ENCODE data around the gene LMOD1.
A peak's percentile ranks its signal among the peaks of the same experiment; 100 is the strongest.

Gene LMOD1

GRCh38 chr1:201912832-201913231 lies 33.5 kb downstream of the LMOD1 start:
- no peak overlapping the region for H3K27ac ChIP-seq
- DNase-seq (ENCODE audit: low spot score) = no peak
- CTCF ChIA-PET = interaction anchor here (0.7 to 2.8 kb wide), 2 partner anchors 17 to 31 kb away, joined by 4 to 18 read pairs; no protein-coding TSS in a partner anchor
- POLR2A ChIA-PET (ENCODE audit: low non-redundant PET) = no interaction called here
- no peak for TF ChIP-seq CTCF (conservative IDR thresholded peaks at IDR 0.05; ENCODE audit: low read depth)

GRCh38 chr1:201911826-201912571 lies 34.3 kb downstream of the LMOD1 start:
- CTCF ChIA-PET = interaction anchor here (2.8 kb wide), 1 partner anchor 16 kb away, joined by 18 read pairs; no protein-coding TSS in a partner anchor
- no peak for TF ChIP-seq CTCF (conservative IDR thresholded peaks at IDR 0.05; ENCODE audit: low read depth)
- DNase-seq (ENCODE audit: low spot score) = no peak
- no peak overlapping the region for H3K27ac ChIP-seq
- POLR2A ChIA-PET (ENCODE audit: low non-redundant PET) = no interaction called here

GRCh38 chr1:201907621-201908020 lies 38.7 kb downstream of the LMOD1 start:
- DNase-seq (ENCODE audit: low spot score) = no peak
- TF ChIP-seq CTCF (conservative IDR thresholded peaks at IDR 0.05; ENCODE audit: low read depth) = no peak
- H3K27ac ChIP-seq = no peak overlapping the region
- ChIA-PET CTCF (interaction anchor here (0.5 to 2.9 kb wide), 3 partner anchors 12 to 221 kb away, joined by 3 to 18 read pairs (median 4); no protein-coding TSS in a partner anchor), POLR2A (ENCODE audit: low non-redundant PET) (interaction anchor here (0.5 kb wide), 1 partner anchor 12 kb away, joined by 4 read pairs; no protein-coding TSS in a partner anchor)

GRCh38 chr1:201906336-201906735 lies 40.0 kb downstream of the LMOD1 start:
- no peak overlapping the region for H3K27ac ChIP-seq
- ChIA-PET POLR2A (ENCODE audit: low non-redundant PET) (no interaction called here), CTCF (interaction anchor here (0.7 to 2.8 kb wide), 2 partner anchors 10 to 184 kb away, joined by 3 to 14 read pairs; no protein-coding TSS in a partner anchor)
- no peak for DNase-seq (ENCODE audit: low spot score)
- no peak for TF ChIP-seq CTCF (conservative IDR thresholded peaks at IDR 0.05; ENCODE audit: low read depth)

GRCh38 chr1:201905234-201905890 lies 41.0 kb downstream of the LMOD1 start:
- ChIA-PET CTCF (interaction anchor here (0.7 to 2.8 kb wide), 2 partner anchors 9 to 185 kb away, joined by 3 to 14 read pairs; no protein-coding TSS in a partner anchor), POLR2A (ENCODE audit: low non-redundant PET) (no interaction called here)
- no peak overlapping the region for H3K27ac ChIP-seq
- TF ChIP-seq CTCF (conservative IDR thresholded peaks at IDR 0.05; ENCODE audit: low read depth) = no peak
- DNase-seq (ENCODE audit: low spot score) = no peak

- ChIA-PET POLR2A (ENCODE audit: low non-redundant PET) (no interaction called here), CTCF (interaction anchor here (1.2 to 2.8 kb wide), 2 partner anchors 9 to 68 kb away, joined by 5 to 14 read pairs; no protein-coding TSS in a partner anchor)
- no peak overlapping the region for H3K27ac ChIP-seq
- no peak for TF ChIP-seq CTCF (conservative IDR thresholded peaks at IDR 0.05; ENCODE audit: low read depth)
- peak; percentile 84 for DNase-seq (ENCODE audit: low spot score)
Observed at GRCh38 chr1:201904579-201904978, 41.8 kb downstream of the LMOD1 start.

Data from RWPE1 (cell line).